Heart left ventricle (tissue), 16 donors: ENCODE results near the gene ZC3H13. TPM values are rescaled to one million over a fixed set of nuclear protein-coding genes. Genes with fewer than 3 reads are reported as not detected.

Source experiments
- ATAC-seq, 4 donors: fragments of 200-7000 bp; cut with Tn5 transposase; one replicate each; pipeline ENCODE4 v1.9.1; 2020 to 2022; ENCODE audit warnings: moderate library complexity in 4 of 4, mild to moderate bottlenecking in 3 of 4, moderate number of reproducible peaks in 1 of 4
- DNase-seq, 5 donors: peaks; one replicate each; pipeline ENCODE4 v3.0.0-alpha.2; 2020
- H3K27ac ChIP-seq, 12 donors: fragments of 200-600 bp; sonication (generic) in 4 of 12; one replicate each; pipeline versions ENCODE4 v1.5.0 to v1.8.0; 2016 to 2022; ENCODE audit warnings: mild to moderate bottlenecking in 2 of 12
- H3K27me3 ChIP-seq, 9 donors: fragments of 200-600 bp; sonication (generic) in 2 of 9; one replicate each; pipeline versions ENCODE4 v1.5.1 to v1.8.0; 2016 to 2022; ENCODE audit warnings: mild to moderate bottlenecking in 3 of 9
- H3K36me3 ChIP-seq, 9 donors: fragments of 200-600 bp; sonication (generic) in 2 of 9; one replicate each; pipeline versions ENCODE4 v1.5.0 to v1.8.0; 2018 to 2022; ENCODE audit warnings: mild to moderate bottlenecking in 2 of 9
- H3K4me1 ChIP-seq, 12 donors: fragments of 200-600 bp; sonication (generic) in 4 of 12; one replicate each; pipeline versions ENCODE4 v1.5.0 to v1.8.0; 2016 to 2022; ENCODE audit warnings: mild to moderate bottlenecking in 3 of 12
- H3K4me3 ChIP-seq, 12 donors: fragments of 200-600 bp; sonication (generic) in 4 of 12; one replicate each; pipeline versions ENCODE4 v1.5.0 to v1.8.0; 2017 to 2022; ENCODE audit warnings: mild to moderate bottlenecking in 9 of 12, moderate library complexity in 4 of 12
- H3K9me3 ChIP-seq, 12 donors: fragments of 200-600 bp; sonication (generic) in 4 of 12; one replicate each; pipeline versions ENCODE4 v1.5.0 to v1.8.0; 2016 to 2022; ENCODE audit warnings: mild to moderate bottlenecking in 1 of 12
- CTCF ChIP-seq, 12 donors: fragments of 200-600 bp; sonication (generic) in 4 of 12; IDR thresholded peaks; one replicate each; pipeline versions ENCODE4 v1.5.0 to v1.8.0; 2018 to 2022; ENCODE audit warnings: antibody characterized with exemption in 12 of 12, mild to moderate bottlenecking in 5 of 12
- POLR2A ChIP-seq, 2 donors: fragments of 450-650 bp; IDR thresholded peaks; one replicate each; pipeline ENCODE4 v1.6.1; 2017; ENCODE audit warnings: antibody characterized with exemption in 2 of 2, mild to moderate bottlenecking in 2 of 2, moderate library complexity in 2 of 2
- WGBS, 4 donors: extraction: QIAGEN DNeasy Blood & Tissue Kit in 2 of 4; methylation state at CpG; one replicate each; pipeline versions ENCODE4 v1.1.5 to v1.1.7; 2013 to 2018; 5-methylcytosine and 5-hydroxymethylcytosine counted together
- intact Hi-C, 10 donors: fragments of 100-400 bp; cut with DNase I; formaldehyde crosslinking; loops; one replicate each; pipeline versions ENCODE4 v1.11.1 to v1.14.2; 2022
- polyA plus RNA-seq, 2 donors: library from polyadenylated mRNA; stranded (reverse); fragments of 200-250 nt; gene quantifications; one replicate each; pipeline ENCODE4 v1.2.3, GENCODE V29; 2013
- total RNA-seq, 9 donors: library from RNA; depleted of rRNA in 2 of 9; stranded (reverse); fragments of >200 nt in 2 of 9; fragmentation: NEBNext Ultra II Directional in 3 of 9; extraction: Animal tissue kit (Norgen Biotek cat#: 25700) in 3 of 9; gene quantifications; one replicate each; pipeline versions ENCODE4 v1.1.0 to v1.2.4, GENCODE V29; 2016 to 2023
- donor health status: ischemic (EF 13 %, LVEDD 7.1; RV severe dilation, severe dysfunction).
- donor health status: healthy with polysubstance abuse.
- donor health status: DM: no; HTN: yes; CAD: no.
- donor health status: DM: no; HTN: no; CAD: no.
- donor health status: ischemic (EF 25% LVEDD 6.9; RV normal size, moderate dysfunction).
- donor health status: ischemic (EF 25% LVEDD 5.7; RV mildly dilated, moderate dysfunction).
- donor health status: healthy.
- donor health status: DM: yes; HTN: yes; CAD: no.
- donor health status: ischemic (EF 35%, LVEDD 5.7; RV mildly dilated, moderate dysfunction).
- donor health status: nonischemic (EF 11% LVEDD 7.7; RV severe dilation, severe dysfunction).
- donor health status: DM: yes; HTN: yes; CAD: no.
- donor health status: PGD.
- donor health status: ischemic (EF 29% LVEDD 5.4; RV normal size, mild dysfunction).
- donor health status: nonischemic (EF 23%, LVEDD 6.1; RV moderate dilation, normal function).

The ZC3H13 gene
- total and polyA plus RNA-seq, 11 donors: 14.6 to 53.3 (median 36.7) TPM

DNA sequence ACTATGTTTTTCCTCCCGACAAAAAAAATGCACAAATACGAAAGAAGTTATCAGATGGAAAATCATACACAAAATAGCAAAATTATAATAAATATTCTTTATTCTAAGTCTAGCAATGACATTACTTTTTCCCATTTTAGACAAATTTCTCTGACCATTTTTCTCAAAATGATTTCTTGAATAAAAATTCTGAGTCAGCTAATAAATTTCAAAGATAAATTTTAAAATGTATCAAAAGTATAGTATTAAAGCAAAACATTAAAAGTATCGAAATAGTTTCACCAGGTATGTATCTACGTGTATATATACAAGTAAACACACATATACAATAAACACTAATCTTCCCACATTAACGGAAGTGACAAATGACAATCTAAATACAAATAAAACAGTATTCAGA, 8.9 kb downstream of the ZC3H13 start:
- DNase-seq (no peak), ATAC-seq (no peak)
- H3K9me3 ChIP-seq: no peaks in the 10 kb centered on the region
- no peaks in the 10 kb centered on the region for H3K27me3 ChIP-seq
- peaks cover 0 to 10% (median 0%) of the 10 kb centered on the region in 12 donors for H3K4me1 ChIP-seq
- no peak overlapping the region for H3K27ac ChIP-seq
- no peak for TF ChIP-seq POLR2A (IDR thresholded peaks at IDR 0.05)
- TF ChIP-seq CTCF (IDR thresholded peaks at IDR 0.05): no peak
- WGBS, 4 donors: 94 to 97% (median 96%) methylated on average over 5 of the region's 5 CpGs
- H3K4me3 ChIP-seq: no peak overlapping the region
- H3K36me3 ChIP-seq: peaks cover 0 to 50% (median 32%) of the 10 kb centered on the region in 9 donors
- intact Hi-C loops: no loop called here

DNA sequence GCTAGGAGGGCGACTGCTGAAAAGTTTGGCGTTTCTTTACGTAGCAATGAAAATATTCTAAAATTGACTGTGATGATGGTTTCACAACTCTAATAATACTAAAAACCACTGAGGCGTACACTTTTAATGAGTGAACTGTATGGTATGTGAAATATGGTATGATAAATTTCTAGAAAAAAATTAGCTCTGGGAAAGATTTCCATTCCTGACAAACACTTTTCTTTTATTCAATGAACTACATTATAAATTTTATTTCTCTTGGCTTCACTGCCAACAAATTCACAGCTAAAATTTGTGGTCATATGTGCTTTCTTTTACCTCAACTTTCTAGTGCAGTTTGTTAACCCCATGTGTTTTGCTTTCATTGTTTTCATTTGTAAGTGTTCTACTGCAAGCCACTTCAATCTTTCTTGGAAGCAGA, 11.1 kb downstream of the ZC3H13 start:
- no peaks in the 10 kb centered on the region for H3K27me3 ChIP-seq
- TF ChIP-seq CTCF (IDR thresholded peaks at IDR 0.05): no peak
- no peak for TF ChIP-seq POLR2A (IDR thresholded peaks at IDR 0.05)
- no peak for ATAC-seq
- WGBS, 4 donors: 93 to 96% (median 95%) methylated on average over 4 of the region's 4 CpGs
- intact Hi-C loops: no loop called here
- no peaks in the 10 kb centered on the region for H3K9me3 ChIP-seq
- no peak overlapping the region for H3K27ac ChIP-seq
- H3K4me1 ChIP-seq: peaks cover 0 to 10% (median 0%) of the 10 kb centered on the region in 12 donors
- H3K4me3 ChIP-seq: no peak overlapping the region
- DNase-seq: no peak
- H3K36me3 ChIP-seq: peaks cover 0 to 59% (median 48%) of the 10 kb centered on the region in 9 donors

GRCh38 chr13:46040763-46041162, 11.8 kb downstream of the ZC3H13 start:
- Histone ChIP-seq H3K9me3 (no peaks in the 10 kb centered on the region), H3K27ac (no peak overlapping the region), H3K36me3 (peaks cover 0 to 64% (median 48%) of the 10 kb centered on the region in 9 donors), H3K27me3 (no peaks in the 10 kb centered on the region), H3K4me1 (peaks cover 0 to 10% (median 0%) of the 10 kb centered on the region in 12 donors), H3K4me3 (no peak overlapping the region)
- TF ChIP-seq CTCF (IDR thresholded peaks at IDR 0.05) (no peak), POLR2A (IDR thresholded peaks at IDR 0.05) (no peak)
- DNase-seq (no peak), ATAC-seq (no peak)
- intact Hi-C loops: no loop called here
- WGBS, 4 donors: 57 to 61% (median 59%) methylated on average over 2 of the region's 2 CpGs

DNA sequence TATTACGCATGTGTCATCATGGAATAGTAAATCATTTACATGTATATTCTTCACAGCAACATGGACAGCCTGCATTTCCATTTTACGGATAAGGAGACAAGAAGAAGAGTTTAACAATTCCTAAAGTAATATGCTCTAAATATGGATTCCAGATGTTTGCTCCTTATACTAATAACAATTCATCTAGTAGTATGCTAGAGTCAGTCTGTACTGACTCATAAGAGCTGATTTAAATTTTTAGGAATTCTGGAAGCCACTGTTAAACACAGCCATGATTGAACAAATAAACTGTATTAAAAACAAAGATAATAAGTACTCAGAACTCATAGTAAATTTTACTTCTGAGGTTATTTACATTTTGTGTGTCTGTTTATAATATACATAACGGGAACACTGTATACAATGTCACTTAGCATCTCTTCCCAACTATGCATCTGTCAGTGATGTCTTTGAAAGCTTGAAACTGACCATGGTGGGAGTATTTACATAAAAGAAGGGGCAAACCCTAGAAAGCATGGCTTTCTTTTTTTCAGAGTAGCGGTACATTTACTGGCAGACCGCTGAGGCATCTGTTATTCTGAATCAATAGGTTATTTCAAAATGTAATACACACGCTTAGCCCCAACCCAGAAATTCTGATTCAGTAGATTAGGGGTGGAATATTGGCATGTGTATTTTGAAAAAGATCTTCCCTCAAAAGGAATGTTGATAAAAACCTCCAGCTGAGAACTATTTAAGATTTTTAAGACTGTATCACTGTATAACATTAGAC, 12.9 kb downstream of the ZC3H13 start:
- H3K27me3 ChIP-seq: no peaks in the 10 kb centered on the region
- 97 to 99% (median 98%) methylated on average over 6 of the region's 6 CpGs for WGBS, 4 donors

More for the DNA sequence above, 12.9 kb downstream of the ZC3H13 start:
- DNase-seq (no peak), ATAC-seq (no peak)
- intact Hi-C loops: no loop called here
- no peak overlapping the region for H3K4me3 ChIP-seq
- H3K27ac ChIP-seq: no peak overlapping the region
- no peak for TF ChIP-seq CTCF (IDR thresholded peaks at IDR 0.05)
- no peak for TF ChIP-seq POLR2A (IDR thresholded peaks at IDR 0.05)
- H3K9me3 ChIP-seq: no peaks in the 10 kb centered on the region
- peaks cover 0 to 6% (median 0%) of the 10 kb centered on the region in 12 donors for H3K4me1 ChIP-seq
- peaks cover 0 to 67% (median 57%) of the 10 kb centered on the region in 9 donors for H3K36me3 ChIP-seq
